Erythroblast (primary cell): ENCODE data around the gene HSP90AA1.

ENCODE experiments used
- GATA1 ChIP-seq: IDR thresholded peaks from 2 replicates; pipeline ENCODE4 v1.6.1; 2011; ENCODE audit warnings: low read depth, mild to moderate bottlenecking, control low read depth, low read length, moderate library complexity
- POLR2A ChIP-seq: IDR thresholded peaks from 2 replicates; pipeline ENCODE4 v1.6.1; 2011; ENCODE audit warnings: mild to moderate bottlenecking, low read length

DNA sequence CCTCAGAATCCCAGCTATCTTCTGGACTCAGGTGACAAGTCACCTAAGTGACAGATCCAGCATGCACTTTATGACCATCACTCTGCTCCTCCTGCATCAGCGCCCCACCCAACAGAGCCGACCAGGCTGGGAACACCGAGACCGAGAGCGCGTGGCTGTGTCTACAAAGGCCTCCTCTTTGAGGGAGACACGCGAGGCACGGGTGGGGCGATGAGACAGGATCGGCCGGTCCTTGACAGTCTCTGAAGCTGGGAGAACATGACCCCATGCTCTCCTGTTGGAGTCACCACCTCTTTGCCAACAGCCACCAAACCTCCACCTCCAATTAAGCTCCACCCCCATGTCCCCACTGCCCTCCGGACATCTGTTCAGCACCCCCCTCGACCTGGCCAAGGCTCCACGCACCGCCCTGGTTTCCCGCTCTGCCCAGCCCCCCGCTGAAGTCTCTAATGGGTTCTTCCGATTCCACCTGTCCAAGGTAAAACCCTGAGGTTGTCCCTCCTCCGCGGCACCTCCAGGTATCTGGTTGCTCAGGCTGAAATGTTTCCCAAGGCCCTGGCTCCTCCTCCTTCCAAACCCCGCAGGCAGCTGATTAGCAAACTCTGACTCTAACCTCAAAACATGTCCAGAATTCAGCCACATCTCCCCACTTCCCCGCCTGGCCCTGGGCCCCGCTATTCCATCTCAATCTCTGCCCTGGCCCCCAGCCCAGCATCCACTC, 31.5 kb downstream of the HSP90AA1 start:
- TF ChIP-seq POLR2A = no peak
- TF ChIP-seq GATA1 = no peak
